OCI-LY1 (cell line): ENCODE measurements around the gene RPTN.

Source experiments
- H2AFZ ChIP-seq: fragments of 200-600 bp; sonication (generic), shearing (Covaris generic); 2 replicates; pipeline ENCODE4 v1.6.0; 2014; ENCODE audit warnings: antibody characterized with exemption, mild to moderate bottlenecking, low read length
- H3F3A ChIP-seq: fragments of 200-600 bp; sonication (generic), shearing (Covaris generic); 2 replicates; pipeline ENCODE4 v1.6.0; 2014; ENCODE audit warnings: mild to moderate bottlenecking, antibody characterized with exemption, low read length, moderate library complexity; ENCODE audit not compliant: insufficient read depth
- H3K27ac ChIP-seq: fragments of 200-600 bp; sonication (generic); 2 replicates; pipeline ENCODE4 v1.5.1; 2014; ENCODE audit warnings: low read length, mixed run types, mild to moderate bottlenecking, low read depth; ENCODE audit not compliant: poor library complexity, severe bottlenecking
- H3K27me3 ChIP-seq: fragments of 200-600 bp; sonication (generic); 2 replicates; pipeline ENCODE4 v1.6.0; 2014; ENCODE audit warnings: antibody characterized with exemption, mild to moderate bottlenecking, low read length, moderate library complexity; ENCODE audit not compliant: insufficient read depth
- H3K36me3 ChIP-seq: fragments of 200-600 bp; sonication (generic); 2 replicates; pipeline ENCODE4 v1.6.1; 2014; ENCODE audit warnings: mild to moderate bottlenecking, antibody characterized with exemption, low read length, moderate library complexity, mixed read lengths; ENCODE audit not compliant: insufficient read depth
- H3K4me1 ChIP-seq: fragments of 200-600 bp; sonication (generic); 2 replicates; pipeline ENCODE4 v1.5.1; 2014; ENCODE audit warnings: mild to moderate bottlenecking, low read length, moderate library complexity; ENCODE audit not compliant: insufficient read depth, severe bottlenecking
- H3K4me2 ChIP-seq: fragments of 200-600 bp; sonication (generic), shearing (Covaris generic); 2 replicates; pipeline ENCODE4 v1.6.1; 2014; ENCODE audit warnings: low read length
- H3K4me3 ChIP-seq: fragments of 200-600 bp; sonication (generic); 2 replicates; pipeline ENCODE4 v1.5.1; 2014; ENCODE audit warnings: low read length, low read depth, mild to moderate bottlenecking, mixed read lengths; ENCODE audit not compliant: poor library complexity, severe bottlenecking
- H3K79me2 ChIP-seq: fragments of 200-600 bp; shearing (Covaris generic); 2 replicates; pipeline ENCODE4 v1.6.1; 2016; ENCODE audit warnings: mixed run types, low read length, mixed read lengths; ENCODE audit not compliant: insufficient read depth
- H3K9ac ChIP-seq: fragments of 200-600 bp; sonication (generic), shearing (Covaris generic); 2 replicates; pipeline ENCODE4 v1.6.1; 2014; ENCODE audit warnings: mild to moderate bottlenecking, low read length, mixed read lengths
- H3K9me2 ChIP-seq: fragments of 200-600 bp; sonication (generic), shearing (Covaris generic); 2 replicates; pipeline ENCODE4 v1.6.1; 2014; ENCODE audit warnings: low read depth, mild to moderate bottlenecking, low read length, mixed read lengths
- H3K9me3 ChIP-seq: fragments of 200-600 bp; shearing (Covaris generic); 2 replicates; pipeline ENCODE4 v1.6.1; 2014; ENCODE audit warnings: low read length, mixed read lengths
- H4K20me1 ChIP-seq: fragments of 200-600 bp; sonication (generic), shearing (Covaris generic); 2 replicates; pipeline ENCODE4 v1.6.0; 2016; ENCODE audit warnings: mild to moderate bottlenecking, low read length; ENCODE audit not compliant: insufficient read depth
- EZH2 ChIP-seq: fragments of 200-600 bp; sonication (generic), shearing (Covaris generic); IDR thresholded peaks from 2 replicates; pipeline ENCODE4 v1.8.0; 2017; ENCODE audit warnings: borderline replicate concordance, mixed run types, mild to moderate bottlenecking, antibody characterized with exemption, low read length, moderate library complexity, mixed read lengths
- TF ChIP-seq, protein P1 (sequence below): fragments of 200-600 bp; sonication (generic), shearing (Covaris generic); IDR thresholded peaks from 2 replicates; pipeline ENCODE4 v1.5.1; 2017; ENCODE audit warnings: mild to moderate bottlenecking, antibody characterized with exemption, low read length, moderate library complexity, mixed read lengths

Gene RPTN

DNA sequence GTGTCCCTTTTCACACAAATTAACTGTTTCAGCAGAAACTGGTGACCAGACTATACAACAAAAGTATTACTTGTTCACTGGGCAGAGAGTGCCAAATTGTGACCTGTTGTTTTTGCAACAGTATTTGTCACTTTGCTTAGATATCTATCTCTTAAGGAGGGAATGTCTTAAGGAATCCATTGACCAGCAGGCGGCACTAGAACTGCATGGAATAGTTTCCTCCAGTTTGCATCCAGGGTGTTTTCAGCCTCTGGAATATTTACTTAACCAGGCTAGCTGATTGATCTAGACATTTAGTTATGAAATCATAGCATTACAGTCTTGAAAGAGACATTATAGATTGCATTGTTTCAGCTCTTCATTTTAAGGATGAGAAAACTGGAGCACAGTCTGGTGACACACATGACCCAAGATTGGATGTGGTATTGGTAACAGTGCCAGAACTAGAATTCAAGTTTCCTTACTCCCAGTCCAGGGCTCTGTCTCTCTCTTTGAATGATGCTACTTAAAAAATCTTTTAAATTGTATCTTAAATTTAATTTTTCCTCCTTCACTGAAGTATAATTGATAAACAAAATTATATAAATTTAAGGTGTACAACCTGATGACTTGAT is 16.9 kb downstream of the RPTN start:
- no peak overlapping the region for H2AFZ ChIP-seq
- no peak overlapping the region for H3K9ac ChIP-seq
- TF ChIP-seq EZH2: no peak
- TF ChIP-seq, protein P1, sequence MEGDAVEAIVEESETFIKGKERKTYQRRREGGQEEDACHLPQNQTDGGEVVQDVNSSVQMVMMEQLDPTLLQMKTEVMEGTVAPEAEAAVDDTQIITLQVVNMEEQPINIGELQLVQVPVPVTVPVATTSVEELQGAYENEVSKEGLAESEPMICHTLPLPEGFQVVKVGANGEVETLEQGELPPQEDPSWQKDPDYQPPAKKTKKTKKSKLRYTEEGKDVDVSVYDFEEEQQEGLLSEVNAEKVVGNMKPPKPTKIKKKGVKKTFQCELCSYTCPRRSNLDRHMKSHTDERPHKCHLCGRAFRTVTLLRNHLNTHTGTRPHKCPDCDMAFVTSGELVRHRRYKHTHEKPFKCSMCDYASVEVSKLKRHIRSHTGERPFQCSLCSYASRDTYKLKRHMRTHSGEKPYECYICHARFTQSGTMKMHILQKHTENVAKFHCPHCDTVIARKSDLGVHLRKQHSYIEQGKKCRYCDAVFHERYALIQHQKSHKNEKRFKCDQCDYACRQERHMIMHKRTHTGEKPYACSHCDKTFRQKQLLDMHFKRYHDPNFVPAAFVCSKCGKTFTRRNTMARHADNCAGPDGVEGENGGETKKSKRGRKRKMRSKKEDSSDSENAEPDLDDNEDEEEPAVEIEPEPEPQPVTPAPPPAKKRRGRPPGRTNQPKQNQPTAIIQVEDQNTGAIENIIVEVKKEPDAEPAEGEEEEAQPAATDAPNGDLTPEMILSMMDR: peak; percentile 69
- H3K79me2 ChIP-seq: no peaks in the 10 kb centered on the region
- H3K9me2 ChIP-seq: no peaks in the 10 kb centered on the region
- H3K9me3 ChIP-seq: no peaks in the 10 kb centered on the region
- no peak overlapping the region for H3K4me3 ChIP-seq
- H3K36me3 ChIP-seq: no peaks in the 10 kb centered on the region
- no peaks in the 10 kb centered on the region for H3K4me1 ChIP-seq
- no peak overlapping the region for H3K27ac ChIP-seq
- no peaks in the 10 kb centered on the region for H4K20me1 ChIP-seq
- no peaks in the 10 kb centered on the region for H3K27me3 ChIP-seq
- no peak overlapping the region for H3K4me2 ChIP-seq
- H3F3A ChIP-seq: no peaks in the 10 kb centered on the region

DNA sequence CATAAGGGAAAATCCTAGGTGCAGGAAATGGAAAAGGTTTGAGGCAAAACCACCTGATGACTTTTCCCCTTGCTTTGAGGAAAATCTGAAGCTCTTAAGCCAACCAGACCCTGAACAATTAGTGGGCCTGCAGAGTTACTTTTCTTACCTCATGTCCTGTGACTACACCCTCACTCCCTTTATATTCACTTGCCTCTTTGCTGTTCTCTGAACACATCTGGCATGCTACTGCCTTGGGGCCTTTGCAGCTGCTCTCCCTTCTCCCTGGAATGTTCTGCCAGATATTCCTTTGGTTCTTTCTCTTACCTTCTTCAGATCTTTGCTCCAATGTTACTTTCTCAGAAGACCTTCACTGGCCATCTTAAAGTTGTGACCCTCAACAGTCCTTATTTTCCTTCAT is 21.8 kb downstream of the RPTN start:
- Histone ChIP-seq H3K9ac (no peak overlapping the region), H3F3A (no peaks in the 10 kb centered on the region), H3K9me3 (no peaks in the 10 kb centered on the region), H3K79me2 (no peaks in the 10 kb centered on the region), H3K27ac (no peak overlapping the region), H2AFZ (no peak overlapping the region), H4K20me1 (no peaks in the 10 kb centered on the region), H3K27me3 (no peaks in the 10 kb centered on the region), H3K36me3 (no peaks in the 10 kb centered on the region), H3K4me1 (no peaks in the 10 kb centered on the region), H3K4me3 (no peak overlapping the region), H3K4me2 (no peak overlapping the region), H3K9me2 (no peaks in the 10 kb centered on the region)
- no peak for TF ChIP-seq EZH2

DNA sequence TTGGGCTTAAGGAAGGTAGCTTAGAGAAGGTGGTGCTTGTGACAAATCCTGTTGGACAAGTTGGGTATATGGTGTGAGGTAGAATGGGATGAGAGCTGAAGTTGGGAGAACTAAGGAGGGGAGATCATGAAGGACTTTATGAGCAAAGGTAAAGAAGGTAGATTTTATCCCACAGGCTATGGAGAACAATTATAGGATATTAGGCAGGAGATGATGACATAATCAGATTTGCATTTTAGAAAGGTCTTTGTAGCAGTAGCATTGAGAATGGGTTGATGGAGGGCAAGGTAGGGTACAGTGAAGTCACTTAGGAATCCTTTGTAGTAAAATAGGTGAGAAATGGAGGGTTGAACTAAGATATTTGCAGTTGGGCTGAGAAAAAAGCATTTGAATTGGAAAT is 28.8 kb downstream of the RPTN start:
- Histone ChIP-seq H3K9me2 (no peaks in the 10 kb centered on the region), H3K27me3 (no peaks in the 10 kb centered on the region), H3K4me3 (no peak overlapping the region), H3K27ac (no peak overlapping the region), H2AFZ (no peak overlapping the region), H3K9ac (no peak overlapping the region), H3K4me1 (no peaks in the 10 kb centered on the region), H3K4me2 (no peak overlapping the region), H3F3A (no peaks in the 10 kb centered on the region), H3K79me2 (no peaks in the 10 kb centered on the region), H3K36me3 (no peaks in the 10 kb centered on the region), H3K9me3 (no peaks in the 10 kb centered on the region), H4K20me1 (no peaks in the 10 kb centered on the region)
- TF ChIP-seq EZH2: no peak
- TF ChIP-seq, protein P1: no peak

DNA sequence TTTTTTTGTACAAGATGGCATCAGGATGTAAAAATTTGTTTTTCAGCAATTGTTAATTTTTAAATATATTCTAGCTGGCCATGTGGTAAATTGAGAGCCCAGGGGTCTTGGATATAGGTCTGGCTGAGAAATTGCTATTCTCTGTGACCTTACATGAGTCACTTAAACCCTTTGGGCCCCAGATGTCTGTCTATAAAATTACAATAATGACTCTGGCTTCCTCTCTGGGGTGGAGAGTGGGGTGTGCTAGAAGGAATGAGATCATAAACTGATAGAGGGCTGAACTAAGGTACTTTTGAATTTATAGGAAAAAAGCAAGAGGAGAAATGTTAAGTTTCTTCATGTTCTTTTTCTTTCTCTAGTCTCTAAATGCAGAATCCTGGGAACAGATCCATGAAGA is 31.4 kb downstream of the RPTN start:
- no peak overlapping the region for H3K9ac ChIP-seq
- no peak overlapping the region for H3K4me3 ChIP-seq
- no peak for TF ChIP-seq EZH2
- TF ChIP-seq, protein P1: no peak
- no peak overlapping the region for H3K4me2 ChIP-seq
- no peaks in the 10 kb centered on the region for H3K9me2 ChIP-seq
- no peaks in the 10 kb centered on the region for H3K9me3 ChIP-seq
- no peaks in the 10 kb centered on the region for H3K27me3 ChIP-seq
- no peak overlapping the region for H2AFZ ChIP-seq
- no peaks in the 10 kb centered on the region for H3F3A ChIP-seq
- no peak overlapping the region for H3K27ac ChIP-seq
- H4K20me1 ChIP-seq: no peaks in the 10 kb centered on the region
- H3K36me3 ChIP-seq: no peaks in the 10 kb centered on the region
- H3K79me2 ChIP-seq: no peaks in the 10 kb centered on the region
- no peaks in the 10 kb centered on the region for H3K4me1 ChIP-seq
